GM21619 (cell line): ENCODE results near the gene SPG21.

Experiments
- ATAC-seq: cut with Tn5 transposase; IDR thresholded peaks from one replicate; pipeline ENCODE4 v1.9.1; 2021; ENCODE audit not compliant: unreplicated experiment

The SPG21 gene

GRCh38 chr15:64993290-64993689, 3.6 kb upstream of the SPG21 start:
- no peak for ATAC-seq

GRCh38 chr15:64991536-64992135, 1.9 kb upstream of the SPG21 start:
- no peak for ATAC-seq

- no peak for ATAC-seq
Measured at GRCh38 chr15:64990168-64990470, 405 bp upstream of the SPG21 start.

- no peak for ATAC-seq
Measured at GRCh38 chr15:64987136-64987535, 2.6 kb downstream of the SPG21 start.

- ATAC-seq, result no peak
Measured at GRCh38 chr15:64985366-64986033, 4.2 kb downstream of the SPG21 start.

GRCh38 chr15:64982472-64982871, 7.2 kb downstream of the SPG21 start:
- ATAC-seq, result no peak

GRCh38 chr15:64981812-64982431, 7.8 kb downstream of the SPG21 start:
- no peak for ATAC-seq

GRCh38 chr15:64979252-64979710, 10.4 kb downstream of the SPG21 start:
- no peak for ATAC-seq

GRCh38 chr15:64975390-64975789, 14.3 kb downstream of the SPG21 start:
- ATAC-seq, result no peak

- no peak for ATAC-seq
Measured at GRCh38 chr15:64970698-64971097, 19.0 kb downstream of the SPG21 start.

GRCh38 chr15:64969401-64969800, 20.3 kb downstream of the SPG21 start:
- no peak for ATAC-seq

- no peak for ATAC-seq
Measured at GRCh38 chr15:64961013-64961412, 28.7 kb downstream of the SPG21 start.

- no peak for ATAC-seq
Measured at GRCh38 chr15:64960153-64960552, 29.6 kb downstream of the SPG21 start.

GRCh38 chr15:64959128-64959527, 30.6 kb downstream of the SPG21 start:
- ATAC-seq, result no peak

GRCh38 chr15:64954395-64954794, 35.3 kb downstream of the SPG21 start:
- ATAC-seq, result no peak

- ATAC-seq, result no peak
Measured at GRCh38 chr15:64951777-64952418, 37.8 kb downstream of the SPG21 start.

GRCh38 chr15:64950888-64951287, 38.8 kb downstream of the SPG21 start:
- ATAC-seq, result no peak

GRCh38 chr15:64949383-64950186, 40.1 kb downstream of the SPG21 start:
- ATAC-seq, result no peak

- no peak for ATAC-seq
Measured at GRCh38 chr15:64948916-64949315, 40.8 kb downstream of the SPG21 start.

GRCh38 chr15:64947211-64947610, 42.5 kb downstream of the SPG21 start:
- ATAC-seq, result no peak

- ATAC-seq, result no peak
Measured at GRCh38 chr15:64944961-64945360, 44.8 kb downstream of the SPG21 start.
